GM19193 (cell line): ENCODE measurements around the gene PQBP1.

Source experiments
- POLR2A ChIP-seq: IDR thresholded peaks from 4 replicates; pipeline ENCODE4 v1.6.1; 2011; ENCODE audit not compliant: insufficient read depth, insufficient read length; ENCODE audit errors: extremely low read depth

PQBP1 gene

DNA sequence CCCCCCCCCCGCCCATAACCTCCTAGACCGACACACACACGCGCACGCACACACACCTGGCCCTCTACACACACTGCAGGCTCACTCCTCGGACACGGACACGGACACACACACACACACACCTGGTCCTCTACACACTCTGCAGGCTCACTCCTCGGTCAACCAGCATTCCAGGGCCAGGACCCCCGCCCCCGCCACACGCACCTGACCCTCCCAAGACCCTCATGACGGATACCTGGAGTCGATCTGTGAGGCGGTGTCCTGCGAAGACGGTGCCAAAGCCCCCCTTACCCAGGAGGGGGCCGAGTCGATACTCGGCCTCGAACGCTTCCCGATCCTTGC, 20.5 kb downstream of the PQBP1 start:
- no peak for TF ChIP-seq POLR2A

DNA sequence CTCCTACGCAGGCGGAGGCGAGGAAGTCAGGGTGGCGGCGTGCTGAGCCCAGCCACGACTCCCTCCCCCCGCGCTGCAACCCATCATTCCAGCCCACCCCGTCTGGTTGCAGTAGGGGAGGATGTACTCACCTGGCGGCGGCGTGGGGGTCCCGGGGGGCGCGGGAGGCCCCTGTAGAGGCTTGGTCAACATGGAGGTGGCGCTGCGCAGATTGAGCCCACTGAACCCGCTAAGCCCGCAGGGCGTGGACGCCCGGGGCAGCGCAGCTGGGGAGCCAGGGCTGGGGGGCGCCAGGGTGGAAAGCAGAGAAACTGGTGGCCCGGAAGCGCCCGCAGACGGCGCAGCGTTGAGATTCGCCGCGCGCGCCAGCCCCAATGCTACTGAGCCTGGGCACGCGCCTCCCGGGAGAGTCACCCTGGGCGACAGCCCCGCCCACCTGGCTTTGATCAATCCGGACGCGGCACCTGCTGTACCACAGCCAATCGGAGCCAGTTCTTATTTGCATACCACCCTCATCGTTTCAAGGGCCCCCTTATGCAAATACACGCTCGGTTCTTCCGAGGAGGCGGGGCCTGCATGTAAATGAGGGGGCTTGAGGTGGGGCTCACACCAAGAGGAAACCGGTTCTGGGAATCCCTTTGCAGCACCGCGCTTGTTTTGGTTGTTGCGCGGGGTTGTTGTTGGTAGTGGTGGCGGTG, 21.1 kb downstream of the PQBP1 start, which contains the start of gene PIM2:
Gene PIM2, minus strand, starts transcription at position 382 of the 698 bp plus-strand sequence. Its CDS starts 190 bp downstream, at position 192.
- TF ChIP-seq POLR2A: peak; percentile 98

DNA sequence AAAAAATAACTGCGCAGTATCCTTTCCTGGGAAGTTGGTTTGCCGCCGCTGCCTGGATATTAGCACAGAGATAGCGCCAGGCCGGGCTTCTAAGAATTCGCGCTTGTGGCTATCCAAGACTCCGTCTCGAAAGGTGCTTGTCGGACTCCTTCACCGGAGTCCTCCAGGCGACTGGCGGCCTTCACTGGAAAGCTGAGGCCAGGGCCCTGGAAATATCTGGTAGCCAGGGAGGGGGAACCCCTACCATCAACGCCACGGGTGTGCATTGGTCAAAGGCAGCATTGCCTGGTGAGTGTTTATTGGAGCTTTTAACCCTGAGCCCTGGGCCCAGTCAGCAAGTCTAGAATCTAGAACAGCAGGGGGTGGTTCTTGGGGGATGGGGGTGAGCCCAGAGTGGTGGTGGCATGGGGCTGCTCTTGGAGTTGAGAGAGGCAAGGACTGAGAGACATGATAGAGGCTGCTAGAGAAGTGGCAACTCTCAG, 21.7 kb downstream of the PQBP1 start:
- no peak for TF ChIP-seq POLR2A

DNA sequence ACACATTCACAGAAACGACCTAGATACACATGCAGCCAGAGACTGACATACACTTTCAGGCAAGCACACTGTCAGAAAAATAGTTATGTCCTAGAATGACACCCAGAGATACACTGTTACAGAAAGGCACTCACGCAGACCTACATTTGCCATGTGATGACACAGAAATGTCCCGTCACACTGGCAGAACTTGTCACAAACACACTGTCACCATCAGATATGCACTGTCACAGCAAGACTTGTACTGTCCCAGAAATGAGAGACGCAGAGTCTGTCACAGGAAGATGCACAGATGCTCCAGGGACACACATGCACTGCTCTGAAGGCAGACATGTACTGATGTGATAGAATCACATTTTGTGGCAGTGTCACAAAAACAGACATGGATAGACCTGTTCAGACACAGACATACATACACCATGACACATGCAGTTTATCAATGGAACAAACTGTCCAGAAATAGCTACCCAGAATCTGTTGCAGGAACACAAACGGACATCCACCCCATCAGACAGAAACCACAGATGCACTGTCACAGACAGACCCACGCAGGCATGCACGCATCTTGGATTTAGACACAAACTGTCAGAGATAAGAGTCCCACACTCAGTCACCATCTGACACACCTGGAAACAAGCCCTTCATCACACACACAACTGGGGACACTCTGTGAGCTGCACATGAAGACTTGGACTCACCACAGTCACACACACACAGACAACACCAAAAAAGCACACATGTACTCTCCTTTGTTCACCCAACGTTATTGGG, 22.4 kb downstream of the PQBP1 start:
- no peak for TF ChIP-seq POLR2A

DNA sequence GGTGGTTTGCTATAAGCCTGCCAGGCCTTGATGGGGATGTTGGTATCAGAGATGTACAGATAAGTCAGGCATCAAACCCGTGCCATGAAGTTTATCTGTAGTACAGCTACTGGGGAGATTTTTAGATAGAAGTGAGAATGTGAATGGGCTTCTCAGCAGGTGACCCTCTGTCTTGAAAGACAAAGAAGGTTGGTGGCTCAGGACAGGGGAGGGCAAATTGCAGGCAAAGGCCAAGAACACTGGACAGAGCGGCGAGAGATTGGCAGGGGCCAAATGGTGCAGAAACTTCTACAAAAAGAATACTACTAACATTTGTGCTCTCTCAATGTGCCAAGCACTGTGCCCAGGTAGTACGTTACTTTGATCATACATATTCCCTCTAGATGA, 23.0 kb downstream of the PQBP1 start:
- TF ChIP-seq POLR2A: no peak

DNA sequence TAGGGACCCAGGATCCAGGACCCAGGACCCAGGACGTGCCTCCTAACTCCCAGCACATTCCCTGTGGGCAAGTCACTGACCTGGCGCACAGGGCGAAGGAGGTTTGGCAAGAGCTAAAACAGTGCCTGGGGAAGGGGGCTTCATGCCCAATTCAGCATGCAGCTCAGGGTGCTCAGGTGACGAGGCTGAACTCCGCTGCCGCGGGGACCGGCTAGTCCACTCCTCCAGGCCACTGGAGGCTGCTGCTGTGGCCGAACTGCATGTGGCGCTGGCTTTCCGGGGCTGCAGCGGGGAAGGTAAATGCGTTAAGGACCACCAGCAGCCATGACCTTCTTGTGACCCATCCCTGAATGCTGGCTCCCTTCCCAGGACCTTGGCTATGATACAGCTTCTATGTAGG, 26.0 kb downstream of the PQBP1 start:
- no peak for TF ChIP-seq POLR2A

DNA sequence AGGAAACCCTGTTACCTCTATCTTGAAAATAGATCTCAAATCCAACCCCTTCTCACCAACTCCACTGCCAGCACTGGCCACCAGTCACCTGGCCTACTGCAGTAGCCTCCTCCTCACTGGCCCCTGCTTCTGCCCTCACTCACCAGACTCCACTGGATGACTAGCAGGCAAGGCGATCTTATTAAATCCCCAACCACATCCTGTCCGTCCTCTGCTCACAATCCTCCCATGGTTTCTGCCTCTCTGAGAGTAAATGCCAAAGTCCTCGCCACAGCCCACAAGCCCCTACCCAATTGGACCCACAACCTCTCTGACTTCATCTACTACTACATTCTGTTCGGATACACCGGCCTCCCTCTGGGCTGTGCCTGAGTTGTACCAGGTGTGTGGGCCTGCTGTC, 26.5 kb downstream of the PQBP1 start:
- no peak for TF ChIP-seq POLR2A

DNA sequence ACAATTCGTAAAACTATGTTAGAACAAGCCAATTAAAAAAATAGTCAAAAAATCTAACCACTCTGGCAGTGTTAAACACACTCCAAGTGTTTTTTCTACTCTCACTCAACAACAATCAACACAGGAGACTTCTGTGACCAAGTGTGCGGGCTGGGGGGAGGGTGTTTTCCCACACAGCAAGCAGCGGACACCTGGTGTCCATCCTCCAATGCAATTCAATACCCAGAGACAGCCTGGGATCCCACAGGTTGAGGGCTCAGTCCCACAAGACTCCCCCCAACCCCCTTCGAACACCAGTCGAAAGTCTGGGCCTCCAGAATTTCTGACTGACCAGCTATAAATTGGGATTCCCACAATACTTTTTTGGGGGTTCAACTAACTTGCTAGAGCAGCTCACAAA, 29.4 kb downstream of the PQBP1 start:
- no peak for TF ChIP-seq POLR2A

DNA sequence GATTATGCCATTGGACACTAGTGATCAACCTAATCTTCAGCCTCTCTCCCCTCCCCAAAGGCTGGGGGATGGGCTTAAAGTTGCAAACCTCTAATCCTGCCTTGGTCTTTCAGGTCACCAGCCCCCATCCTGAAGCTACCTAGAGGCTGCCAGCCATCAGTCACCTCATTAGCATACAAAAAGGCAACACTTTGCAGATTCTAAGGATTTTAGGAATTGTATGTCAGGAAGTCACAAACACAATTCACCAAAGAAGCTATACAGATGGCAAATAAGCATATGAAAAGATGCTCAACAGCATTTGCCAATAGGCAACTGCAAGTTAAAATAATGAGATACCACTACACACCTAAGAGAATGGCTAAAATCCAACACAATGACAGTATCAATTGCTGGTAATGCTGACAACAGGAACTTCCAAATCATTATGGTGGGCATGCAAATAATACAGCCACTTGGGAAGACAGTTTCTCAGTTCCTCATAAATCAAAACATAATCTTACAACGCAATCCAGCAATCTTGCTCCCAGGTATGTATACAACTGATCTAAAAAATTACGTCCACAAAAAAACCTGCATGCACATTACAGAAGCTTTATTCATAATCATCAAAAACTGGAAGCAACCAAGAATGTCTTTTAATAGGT, 30.1 kb downstream of the PQBP1 start:
- TF ChIP-seq POLR2A: no peak

DNA sequence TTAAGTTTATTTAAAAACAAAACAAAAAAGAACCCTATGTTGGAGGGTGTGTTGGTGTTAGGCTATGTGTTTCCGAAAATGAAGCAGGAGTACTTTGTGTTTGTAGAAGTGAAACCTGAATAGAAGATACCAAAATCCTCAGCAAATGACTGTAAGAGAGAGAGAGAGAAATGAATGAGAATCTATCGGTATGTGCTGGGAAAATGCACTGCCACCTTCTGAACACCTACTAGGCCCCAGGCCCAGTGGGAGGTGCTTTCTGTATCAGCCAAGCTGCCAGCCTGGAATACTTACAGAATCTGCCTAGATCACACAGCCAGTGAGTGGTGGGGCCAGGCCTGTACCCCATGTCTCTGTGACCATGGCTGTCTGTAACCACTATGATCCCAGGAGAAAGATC, 36.0 kb downstream of the PQBP1 start:
- TF ChIP-seq POLR2A: no peak

DNA sequence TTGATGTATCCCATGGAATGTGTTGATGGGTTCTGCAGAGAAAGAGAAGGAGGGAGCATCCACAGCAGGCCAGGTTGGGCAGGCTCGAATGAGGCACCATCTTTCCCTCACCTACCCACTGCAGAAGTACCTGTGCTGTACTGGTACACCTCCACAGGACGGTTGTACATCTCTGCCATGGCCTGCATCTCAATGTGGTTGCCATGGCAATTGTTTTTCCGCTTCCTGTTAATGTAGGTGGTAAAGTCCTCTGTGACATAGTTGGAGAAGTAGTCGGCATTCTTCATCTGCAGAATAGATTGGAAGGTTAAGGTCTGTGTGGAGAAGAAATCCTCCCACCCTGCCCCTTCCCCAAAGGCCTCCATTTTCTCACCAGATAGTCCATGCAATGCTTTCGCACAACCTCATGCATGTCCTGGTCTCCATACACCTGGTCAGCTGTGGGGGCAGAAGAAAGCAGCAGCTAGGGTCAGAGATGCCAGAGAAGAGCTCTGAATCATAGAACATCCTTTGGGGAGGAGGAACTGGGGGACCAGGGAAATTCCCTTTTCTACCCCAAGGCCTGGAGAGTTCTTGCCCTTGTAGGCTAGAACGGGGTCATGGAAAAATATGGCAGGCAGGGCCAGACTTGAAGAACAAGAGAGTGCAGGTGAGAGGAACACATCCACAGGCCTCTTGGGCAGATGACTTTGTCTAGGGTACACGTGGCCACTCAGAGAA, 37.0 kb downstream of the PQBP1 start:
- TF ChIP-seq POLR2A: no peak

DNA sequence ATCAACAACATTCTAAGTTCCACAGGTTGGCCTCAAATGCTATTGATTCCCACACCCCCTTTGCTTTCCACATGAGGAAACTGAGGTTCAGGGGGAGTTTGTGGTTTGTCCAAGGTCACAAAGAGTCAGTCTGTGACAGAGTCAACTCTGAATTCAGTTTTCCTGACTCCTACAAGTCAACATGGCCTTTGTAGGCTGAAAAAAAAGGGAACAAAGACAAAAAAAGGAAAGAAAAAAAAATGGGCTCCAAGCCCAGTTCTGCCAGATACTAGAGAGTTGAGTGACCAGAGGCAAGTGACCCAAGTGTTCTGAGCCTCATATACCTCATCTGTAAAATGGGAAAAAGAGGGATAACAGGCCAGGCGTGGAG, 37.6 kb downstream of the PQBP1 start:
- no peak for TF ChIP-seq POLR2A

DNA sequence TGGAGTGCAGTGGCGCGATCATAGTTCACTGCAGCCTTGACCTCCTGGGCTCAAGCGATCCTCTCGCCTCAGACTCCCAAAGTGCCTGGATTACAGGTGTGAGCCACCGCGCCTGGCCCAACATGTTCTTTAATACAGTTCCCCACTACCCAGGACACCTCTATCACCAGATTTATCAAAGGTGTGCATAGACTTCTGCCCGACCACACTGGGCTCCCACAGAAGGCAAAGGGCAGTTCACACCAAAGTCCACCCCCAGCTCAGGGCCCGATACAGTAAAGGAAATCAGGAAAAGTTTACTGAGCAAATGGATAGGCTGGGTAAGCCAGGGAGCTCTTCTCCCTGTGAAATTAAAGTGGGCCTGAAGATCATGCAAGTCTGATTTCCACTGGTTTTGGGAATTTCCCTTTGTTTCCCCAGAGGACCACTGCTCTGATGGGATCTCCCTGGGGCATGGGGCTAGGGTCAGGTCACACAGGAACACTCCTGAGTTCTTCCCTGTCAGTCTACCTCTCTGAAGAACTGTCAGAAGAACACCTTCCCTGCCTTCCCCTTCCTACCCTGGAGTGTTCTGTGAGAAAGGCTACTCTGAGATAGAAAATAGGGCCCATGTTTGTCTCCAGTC, 38.8 kb downstream of the PQBP1 start:
- no peak for TF ChIP-seq POLR2A

DNA sequence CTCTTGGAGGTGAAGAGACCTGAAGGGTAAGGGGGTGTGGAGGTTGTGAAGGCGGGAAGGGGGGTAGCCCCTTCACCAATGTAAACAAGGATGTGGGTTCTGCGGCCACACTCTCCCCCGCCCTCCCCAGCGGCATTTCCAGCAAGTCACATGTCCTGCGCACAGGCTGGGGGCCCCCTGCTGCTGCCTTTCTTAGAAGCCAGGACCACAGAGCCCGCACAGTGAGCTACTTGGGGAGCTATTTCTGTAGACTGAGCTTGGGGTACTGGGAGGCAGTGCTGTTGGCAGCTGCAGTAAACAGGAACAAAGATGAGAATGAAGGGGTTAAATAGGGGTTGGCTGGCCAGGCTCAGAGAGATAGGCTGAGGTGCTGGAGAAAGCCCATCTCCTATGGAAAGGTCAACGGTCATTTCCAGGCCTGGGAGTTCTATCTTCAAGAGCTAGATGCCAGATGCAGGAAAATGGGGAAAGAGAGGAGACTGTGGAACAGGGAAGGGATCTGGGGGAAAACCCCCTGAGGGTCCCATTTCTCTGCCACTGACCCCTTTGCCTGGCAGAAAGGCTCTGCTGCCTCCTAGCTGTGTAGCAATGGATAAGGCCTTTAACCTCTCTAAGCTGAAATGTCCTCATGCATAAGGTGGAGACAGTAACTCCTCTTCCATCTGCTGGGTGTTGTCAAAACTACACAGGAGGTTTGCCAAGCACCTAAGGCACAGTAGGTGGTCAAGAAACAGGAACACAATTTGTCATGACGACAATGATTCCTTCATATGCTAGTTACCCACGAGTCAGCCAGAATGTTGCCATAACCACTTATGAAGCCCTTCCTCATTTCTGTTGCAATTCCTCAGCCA, 39.6 kb downstream of the PQBP1 start:
- TF ChIP-seq POLR2A: peak; percentile 59

DNA sequence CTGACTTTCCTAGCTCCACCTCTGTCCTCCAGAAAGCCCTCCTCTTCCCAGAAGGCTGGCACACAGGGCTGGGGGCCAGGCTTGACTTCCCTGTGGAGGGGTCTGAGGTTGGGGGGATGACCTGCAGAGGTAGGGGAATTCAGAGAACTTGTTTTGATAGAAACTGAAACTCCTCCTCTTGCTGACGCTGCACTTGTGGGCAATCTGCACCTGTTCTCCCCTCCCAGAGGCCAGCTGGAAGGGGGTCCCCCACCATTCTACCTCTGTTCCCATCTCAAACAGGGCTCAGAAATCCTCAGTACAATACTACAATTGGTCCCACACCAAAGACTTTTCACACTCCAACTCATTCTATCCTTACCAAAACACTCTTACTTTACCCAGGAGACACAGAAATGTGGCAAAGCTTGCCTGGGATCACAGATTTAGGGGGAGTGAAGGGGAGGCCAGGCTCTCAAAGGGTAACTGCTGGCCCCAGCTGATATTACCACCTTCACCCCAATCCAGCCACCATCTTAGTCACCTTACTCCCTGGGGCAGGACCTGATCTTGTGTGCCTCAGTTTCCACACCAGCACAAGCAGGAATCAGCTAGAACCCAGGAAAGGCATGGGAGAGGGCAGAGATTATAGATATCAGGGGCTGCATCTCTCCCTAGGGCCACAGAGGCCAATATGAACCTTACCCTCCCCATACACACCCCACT, 41.1 kb downstream of the PQBP1 start:
- TF ChIP-seq POLR2A: no peak
